Ascending aorta (tissue), 2 donors: ENCODE measurements around the gene KAZN. TPM values are rescaled to one million over a fixed set of nuclear protein-coding genes. Genes with fewer than 3 reads are reported as not detected.

ENCODE experiments used
- DNase-seq, 2 donors: peaks; one replicate each; pipeline ENCODE4 v3.0.0-alpha.2; 2019; ENCODE audit warnings: low spot score in 2 of 2
- H3K27ac ChIP-seq, 2 donors: fragments of 200-600 bp; sonication (generic); one replicate each; pipeline ENCODE4 v1.5.1; 2016 to 2017; ENCODE audit warnings: mild to moderate bottlenecking in 1 of 2
- H3K27me3 ChIP-seq: fragments of 200-600 bp; sonication (generic); one replicate; pipeline ENCODE4 v1.5.1; 2017
- H3K36me3 ChIP-seq, 2 donors: fragments of 200-600 bp; sonication (generic); one replicate each; pipeline ENCODE4 v1.5.1; 2016
- H3K4me1 ChIP-seq, 2 donors: fragments of 200-600 bp; sonication (generic); one replicate each; pipeline ENCODE4 v1.5.1; 2016 to 2017; ENCODE audit warnings: mild to moderate bottlenecking in 1 of 2
- H3K4me3 ChIP-seq, 2 donors: fragments of 200-600 bp; sonication (generic); one replicate each; pipeline ENCODE4 v1.5.1; 2016 to 2017; ENCODE audit warnings: mild to moderate bottlenecking in 1 of 2
- H3K9me3 ChIP-seq, 2 donors: fragments of 200-600 bp; sonication (generic); one replicate each; pipeline ENCODE4 v1.5.1; 2016
- CTCF ChIP-seq, 3 experiments: fragments of 200-600 bp in 2 of 3; fragments of 450-650 bp in 1 of 3; sonication (generic) in 2 of 3; IDR thresholded peaks; one replicate each; pipeline ENCODE4 v1.5.1; 2016 to 2019; ENCODE audit warnings: antibody characterized with exemption in 3 of 3, mild to moderate bottlenecking in 1 of 3, moderate library complexity in 1 of 3
- intact Hi-C: fragments of 100-400 bp; cut with DNase I; formaldehyde crosslinking; loops from one replicate; pipeline ENCODE4 v1.15.1; 2023
- total RNA-seq: library from RNA; depleted of rRNA; stranded (reverse); fragments of >200 nt; gene quantifications from one replicate; pipeline ENCODE4 v1.1.0, GENCODE V29; 2016

The KAZN gene
- total RNA-seq, 1 donor from 2014 or later = 58.5 TPM

GRCh38 chr1:15151871-15152270 is 553.4 kb downstream of the KAZN start:
- peak overlapping the region in 1 of 2 donors; percentile 91 for H3K4me3 ChIP-seq
- H3K9me3 ChIP-seq = no peaks in the 10 kb centered on the region
- H3K27me3 ChIP-seq = no peaks in the 10 kb centered on the region
- no peak for DNase-seq
- peaks cover 0 to 5% of the 10 kb centered on the region in 2 donors for H3K4me1 ChIP-seq
- intact Hi-C loops = loop anchor here (1.0 to 10.0 kb wide), 3 partner anchors 120 to 253 kb away; partner anchors contain the start of gene EFHD2
- TF ChIP-seq CTCF (IDR thresholded peaks at IDR 0.05) = no peak
- H3K27ac ChIP-seq = no peak overlapping the region
- no peaks in the 10 kb centered on the region for H3K36me3 ChIP-seq

GRCh38 chr1:15152318-15153183 is 554.1 kb downstream of the KAZN start:
- peak; percentile 35 to 71 (median 59) for TF ChIP-seq CTCF (IDR thresholded peaks at IDR 0.05)
- H3K27me3 ChIP-seq = no peaks in the 10 kb centered on the region
- H3K36me3 ChIP-seq = no peaks in the 10 kb centered on the region
- H3K4me3 ChIP-seq = peak overlapping the region; percentile 78 to 91
- peak; percentile 44 to 90 for DNase-seq
- intact Hi-C loops = loop anchor here (1.0 to 10.0 kb wide), 3 partner anchors 120 to 252 kb away; partner anchors contain the start of gene EFHD2
- H3K27ac ChIP-seq = peak overlapping the region; percentile 74 to 82
- peaks cover 0 to 3% of the 10 kb centered on the region in 2 donors for H3K4me1 ChIP-seq
- no peaks in the 10 kb centered on the region for H3K9me3 ChIP-seq

GRCh38 chr1:15153184-15153841 is 554.8 kb downstream of the KAZN start, which contains the start of gene TMEM51:
TMEM51 (plus strand) TSS chr1:15153747; CDS start chr1:15215088, 61,341 bp downstream.
- Histone ChIP-seq H3K27ac (peak within 1 kb of the TSS; percentile 74 to 82), H3K9me3 (no peaks in the 10 kb centered on the region), H3K36me3 (no peaks in the 10 kb centered on the region), H3K4me1 (peaks cover 0 to 3% of the 10 kb centered on the region in 2 donors), H3K27me3 (no peaks in the 10 kb centered on the region), H3K4me3 (peak within 1 kb of the TSS; percentile 78 to 91)
- DNase-seq = peak in 1 of 2 donors; percentile 77
- intact Hi-C loops = loop anchor here (10.0 kb wide), 2 partner anchors 229 to 251 kb away; partner anchors contain the start of gene EFHD2
- TF ChIP-seq CTCF (IDR thresholded peaks at IDR 0.05) = no peak

- peak; percentile 59 to 70 (median 59) for TF ChIP-seq CTCF (IDR thresholded peaks at IDR 0.05)
- H3K36me3 ChIP-seq = no peaks in the 10 kb centered on the region
- intact Hi-C loops = loop anchor here (10.0 kb wide), 2 partner anchors 229 to 251 kb away; partner anchors contain the start of gene EFHD2
- H3K27me3 ChIP-seq = no peaks in the 10 kb centered on the region
- H3K4me3 ChIP-seq = peak overlapping the region; percentile 78 to 91
- H3K4me1 ChIP-seq = peaks cover 0 to 3% of the 10 kb centered on the region in 2 donors
- no peaks in the 10 kb centered on the region for H3K9me3 ChIP-seq
- peak overlapping the region; percentile 74 to 82 for H3K27ac ChIP-seq
- DNase-seq = peak in 1 of 2 donors; percentile 73
Measured at GRCh38 chr1:15153842-15154479, 555.5 kb downstream of the KAZN start.

GRCh38 chr1:15154480-15155036 is 556.1 kb downstream of the KAZN start:
- intact Hi-C loops = loop anchor here (10.0 kb wide), 2 partner anchors 230 to 250 kb away; partner anchors contain the start of gene EFHD2
- no peaks in the 10 kb centered on the region for H3K27me3 ChIP-seq
- DNase-seq = peak in 1 of 2 donors; percentile 70
- TF ChIP-seq CTCF (IDR thresholded peaks at IDR 0.05) = no peak
- no peaks in the 10 kb centered on the region for H3K9me3 ChIP-seq
- peak overlapping the region in 1 of 2 donors; percentile 82 for H3K27ac ChIP-seq
- peaks cover 0 to 3% of the 10 kb centered on the region in 2 donors for H3K4me1 ChIP-seq
- H3K36me3 ChIP-seq = no peaks in the 10 kb centered on the region
- H3K4me3 ChIP-seq = peak overlapping the region; percentile 78 to 91
